PC-3 (cell line): ENCODE data around the gene RTP5.

Source experiments
- EZH2 ChIP-seq: fragments of 300-600 bp; sonication (generic); IDR thresholded peaks from one replicate; pipeline ENCODE4 v1.6.1; 2017; ENCODE audit warnings: antibody characterized with exemption, mild to moderate bottlenecking, low read length; ENCODE audit not compliant: unreplicated experiment
- EZH2phosphoT487 ChIP-seq: fragments of 300-600 bp; sonication (generic); IDR thresholded peaks from 2 replicates; pipeline ENCODE4 v1.6.1; 2018; ENCODE audit warnings: mild to moderate bottlenecking, antibody characterized with exemption, low read length, borderline replicate concordance
- TF ChIP-seq, protein P1 (sequence below): fragments of 300-600 bp; sonication (generic); conservative IDR thresholded peaks from 2 replicates; pipeline ENCODE4 v1.5.1; 2017; ENCODE audit warnings: antibody characterized with exemption, low read depth, mild to moderate bottlenecking, low read length

GRCh38 chr2:241859436-241860183 lies 9.9 kb upstream of the RTP5 start:
- TF ChIP-seq, protein P1, sequence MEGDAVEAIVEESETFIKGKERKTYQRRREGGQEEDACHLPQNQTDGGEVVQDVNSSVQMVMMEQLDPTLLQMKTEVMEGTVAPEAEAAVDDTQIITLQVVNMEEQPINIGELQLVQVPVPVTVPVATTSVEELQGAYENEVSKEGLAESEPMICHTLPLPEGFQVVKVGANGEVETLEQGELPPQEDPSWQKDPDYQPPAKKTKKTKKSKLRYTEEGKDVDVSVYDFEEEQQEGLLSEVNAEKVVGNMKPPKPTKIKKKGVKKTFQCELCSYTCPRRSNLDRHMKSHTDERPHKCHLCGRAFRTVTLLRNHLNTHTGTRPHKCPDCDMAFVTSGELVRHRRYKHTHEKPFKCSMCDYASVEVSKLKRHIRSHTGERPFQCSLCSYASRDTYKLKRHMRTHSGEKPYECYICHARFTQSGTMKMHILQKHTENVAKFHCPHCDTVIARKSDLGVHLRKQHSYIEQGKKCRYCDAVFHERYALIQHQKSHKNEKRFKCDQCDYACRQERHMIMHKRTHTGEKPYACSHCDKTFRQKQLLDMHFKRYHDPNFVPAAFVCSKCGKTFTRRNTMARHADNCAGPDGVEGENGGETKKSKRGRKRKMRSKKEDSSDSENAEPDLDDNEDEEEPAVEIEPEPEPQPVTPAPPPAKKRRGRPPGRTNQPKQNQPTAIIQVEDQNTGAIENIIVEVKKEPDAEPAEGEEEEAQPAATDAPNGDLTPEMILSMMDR: peak; percentile 41; the same call in 1 of the 2 replicates
- no peak for TF ChIP-seq EZH2phosphoT487
- TF ChIP-seq EZH2: no peak
